ENCODE measurements around the gene NCMAP. TPM values are rescaled to one million over a fixed set of nuclear protein-coding genes. Genes with fewer than 3 reads are reported as not detected.

Gene NCMAP
- total and polyA plus RNA-seq, 2 experiments from 2014 or later, result 0.17 to 0.23 TPM

DNA sequence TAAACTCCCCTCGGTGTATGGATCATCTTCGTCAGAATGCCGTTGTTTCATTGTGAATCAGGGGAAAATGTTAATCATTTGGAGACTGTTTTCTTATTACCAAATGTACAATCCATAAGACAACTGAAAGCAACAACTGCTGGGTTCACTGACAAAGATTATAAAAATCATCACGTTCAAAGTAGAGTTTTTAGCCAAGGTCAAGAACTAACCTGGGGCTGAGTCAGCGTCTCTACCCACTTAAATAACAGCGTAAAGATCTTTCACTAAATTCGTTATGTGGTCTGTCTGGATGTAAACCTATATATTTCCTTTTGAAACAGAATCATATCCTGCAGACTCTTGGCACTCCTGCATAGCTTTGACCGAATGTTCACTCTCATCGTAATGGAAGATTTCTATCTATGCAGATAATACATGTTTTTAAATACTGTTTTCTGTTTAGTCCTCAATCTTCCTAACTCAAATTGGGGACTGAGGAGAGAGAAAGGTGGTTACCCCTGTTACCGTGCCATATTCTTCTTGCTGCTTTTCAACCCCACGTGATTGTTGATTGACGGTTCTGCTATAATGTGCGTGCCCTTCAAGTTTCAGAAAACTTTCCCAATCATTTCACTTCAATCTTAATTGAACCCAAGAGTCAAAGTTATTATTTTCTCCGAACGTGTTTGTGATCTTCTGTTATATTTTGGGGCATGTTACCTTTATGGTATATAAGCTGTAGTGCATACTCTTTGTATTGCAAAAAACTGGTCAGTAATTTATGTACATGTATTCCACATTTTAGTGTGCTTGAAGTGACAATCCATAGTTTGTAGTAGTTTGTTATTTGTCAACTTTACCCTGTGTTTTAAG, 15.6 kb upstream of the NCMAP start:
- no peak for DNase-seq (ENCODE audit: low spot score)

DNA sequence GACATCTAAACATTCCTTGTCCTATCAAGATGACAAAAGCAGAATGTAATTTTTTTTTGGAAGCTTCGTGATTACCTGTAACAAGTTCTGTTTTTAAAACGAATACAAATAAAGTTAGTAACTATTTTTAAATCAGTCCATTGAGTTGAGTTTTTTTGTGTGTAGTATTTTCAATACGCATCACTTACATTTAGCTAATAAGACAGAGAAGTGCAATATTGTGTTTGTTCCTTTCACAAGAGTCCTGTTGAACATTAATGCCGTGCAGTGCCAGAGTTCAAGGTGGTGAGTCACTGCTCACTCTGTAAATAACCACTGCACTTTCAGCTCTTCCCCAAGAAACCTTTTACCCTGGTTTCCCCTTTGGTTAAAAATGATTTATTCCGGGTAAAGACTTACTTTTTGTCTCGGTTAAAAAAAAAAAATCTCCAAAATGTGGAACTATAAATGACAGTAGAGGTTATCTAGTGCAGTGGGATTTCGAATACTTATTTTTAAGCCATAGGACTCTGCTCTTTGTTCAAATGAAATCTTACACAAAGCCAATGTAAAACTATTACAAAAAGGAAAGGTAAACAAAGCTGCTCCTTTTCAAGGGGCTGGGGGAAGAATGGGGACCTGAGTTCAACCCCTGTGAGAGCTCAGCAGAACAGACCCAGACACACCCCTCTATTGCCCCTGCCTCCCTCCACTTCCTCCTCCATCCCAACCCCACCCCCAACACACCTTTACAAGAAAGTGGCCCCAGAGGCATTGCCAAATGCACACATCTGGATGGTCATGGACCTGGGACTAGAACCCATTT, 14.8 kb upstream of the NCMAP start:
- peak overlapping the region; percentile 46; the same call in 1 of the 2 replicates for H3K27ac Mint-ChIP-seq
- peak; percentile 80 for ATAC-seq
- Histone ChIP-seq H3K4me2 (peak overlapping the region; percentile 58; the same call in 1 of the 2 replicates), H2AFZ (no peak overlapping the region), H3K4me1 (ENCODE audit: insufficient read depth) (peaks cover 16% of the 10 kb centered on the region), H4K20me1 (replicated peaks; ENCODE audit: insufficient read depth) (no peaks in the 10 kb centered on the region), H3K27me3 (ENCODE audit: insufficient read depth) (no peaks in the 10 kb centered on the region), H3K79me2 (replicated peaks; ENCODE audit: insufficient read depth) (no peaks in the 10 kb centered on the region), H3K27ac (ENCODE audit: low read depth) (no peak overlapping the region), H3F3A (replicated peaks; ENCODE audit: low read depth) (no peaks in the 10 kb centered on the region), H3K4me3 (no peak overlapping the region), H3K36me3 (ENCODE audit: insufficient read depth) (no peaks in the 10 kb centered on the region), H3K9me2 (ENCODE audit: insufficient read depth) (no peaks in the 10 kb centered on the region)
- no peak overlapping the region for H3K4me3 Mint-ChIP-seq
- H3K27me3 Mint-ChIP-seq (ENCODE audit: insufficient read depth, low read depth, poor library complexity), result peaks cover 3% of the 10 kb centered on the region
- peaks cover 26% of the 10 kb centered on the region for H3K4me1 Mint-ChIP-seq
- no peak for DNase-seq (ENCODE audit: low spot score)
- H3K9me3 Mint-ChIP-seq, result no peaks in the 10 kb centered on the region
- no peaks in the 10 kb centered on the region for H3K36me3 Mint-ChIP-seq (ENCODE audit: low read depth)
- TF ChIP-seq JUNB (IDR thresholded peaks at IDR 0.05; ENCODE audit: unreplicated experiment) (no peak), STAT1 (IDR thresholded peaks at IDR 0.05; ENCODE audit: unreplicated experiment) (no peak), NANOG (IDR thresholded peaks at IDR 0.05; ENCODE audit: borderline replicate concordance) (no peak), ZNF114 (CRISPR knock-in tag; IDR thresholded peaks at IDR 0.05) (no peak), EZH2phosphoT487 (IDR thresholded peaks at IDR 0.05; ENCODE audit: unreplicated experiment) (no peak)
- TF ChIP-seq, protein P1, sequence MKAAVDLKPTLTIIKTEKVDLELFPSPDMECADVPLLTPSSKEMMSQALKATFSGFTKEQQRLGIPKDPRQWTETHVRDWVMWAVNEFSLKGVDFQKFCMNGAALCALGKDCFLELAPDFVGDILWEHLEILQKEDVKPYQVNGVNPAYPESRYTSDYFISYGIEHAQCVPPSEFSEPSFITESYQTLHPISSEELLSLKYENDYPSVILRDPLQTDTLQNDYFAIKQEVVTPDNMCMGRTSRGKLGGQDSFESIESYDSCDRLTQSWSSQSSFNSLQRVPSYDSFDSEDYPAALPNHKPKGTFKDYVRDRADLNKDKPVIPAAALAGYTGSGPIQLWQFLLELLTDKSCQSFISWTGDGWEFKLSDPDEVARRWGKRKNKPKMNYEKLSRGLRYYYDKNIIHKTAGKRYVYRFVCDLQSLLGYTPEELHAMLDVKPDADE (IDR thresholded peaks at IDR 0.05), result no peak
- TF ChIP-seq, protein P2, sequence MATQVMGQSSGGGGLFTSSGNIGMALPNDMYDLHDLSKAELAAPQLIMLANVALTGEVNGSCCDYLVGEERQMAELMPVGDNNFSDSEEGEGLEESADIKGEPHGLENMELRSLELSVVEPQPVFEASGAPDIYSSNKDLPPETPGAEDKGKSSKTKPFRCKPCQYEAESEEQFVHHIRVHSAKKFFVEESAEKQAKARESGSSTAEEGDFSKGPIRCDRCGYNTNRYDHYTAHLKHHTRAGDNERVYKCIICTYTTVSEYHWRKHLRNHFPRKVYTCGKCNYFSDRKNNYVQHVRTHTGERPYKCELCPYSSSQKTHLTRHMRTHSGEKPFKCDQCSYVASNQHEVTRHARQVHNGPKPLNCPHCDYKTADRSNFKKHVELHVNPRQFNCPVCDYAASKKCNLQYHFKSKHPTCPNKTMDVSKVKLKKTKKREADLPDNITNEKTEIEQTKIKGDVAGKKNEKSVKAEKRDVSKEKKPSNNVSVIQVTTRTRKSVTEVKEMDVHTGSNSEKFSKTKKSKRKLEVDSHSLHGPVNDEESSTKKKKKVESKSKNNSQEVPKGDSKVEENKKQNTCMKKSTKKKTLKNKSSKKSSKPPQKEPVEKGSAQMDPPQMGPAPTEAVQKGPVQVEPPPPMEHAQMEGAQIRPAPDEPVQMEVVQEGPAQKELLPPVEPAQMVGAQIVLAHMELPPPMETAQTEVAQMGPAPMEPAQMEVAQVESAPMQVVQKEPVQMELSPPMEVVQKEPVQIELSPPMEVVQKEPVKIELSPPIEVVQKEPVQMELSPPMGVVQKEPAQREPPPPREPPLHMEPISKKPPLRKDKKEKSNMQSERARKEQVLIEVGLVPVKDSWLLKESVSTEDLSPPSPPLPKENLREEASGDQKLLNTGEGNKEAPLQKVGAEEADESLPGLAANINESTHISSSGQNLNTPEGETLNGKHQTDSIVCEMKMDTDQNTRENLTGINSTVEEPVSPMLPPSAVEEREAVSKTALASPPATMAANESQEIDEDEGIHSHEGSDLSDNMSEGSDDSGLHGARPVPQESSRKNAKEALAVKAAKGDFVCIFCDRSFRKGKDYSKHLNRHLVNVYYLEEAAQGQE (IDR thresholded peaks at IDR 0.05; ENCODE audit: unreplicated experiment), result no peak
- TF ChIP-seq, protein P3, sequence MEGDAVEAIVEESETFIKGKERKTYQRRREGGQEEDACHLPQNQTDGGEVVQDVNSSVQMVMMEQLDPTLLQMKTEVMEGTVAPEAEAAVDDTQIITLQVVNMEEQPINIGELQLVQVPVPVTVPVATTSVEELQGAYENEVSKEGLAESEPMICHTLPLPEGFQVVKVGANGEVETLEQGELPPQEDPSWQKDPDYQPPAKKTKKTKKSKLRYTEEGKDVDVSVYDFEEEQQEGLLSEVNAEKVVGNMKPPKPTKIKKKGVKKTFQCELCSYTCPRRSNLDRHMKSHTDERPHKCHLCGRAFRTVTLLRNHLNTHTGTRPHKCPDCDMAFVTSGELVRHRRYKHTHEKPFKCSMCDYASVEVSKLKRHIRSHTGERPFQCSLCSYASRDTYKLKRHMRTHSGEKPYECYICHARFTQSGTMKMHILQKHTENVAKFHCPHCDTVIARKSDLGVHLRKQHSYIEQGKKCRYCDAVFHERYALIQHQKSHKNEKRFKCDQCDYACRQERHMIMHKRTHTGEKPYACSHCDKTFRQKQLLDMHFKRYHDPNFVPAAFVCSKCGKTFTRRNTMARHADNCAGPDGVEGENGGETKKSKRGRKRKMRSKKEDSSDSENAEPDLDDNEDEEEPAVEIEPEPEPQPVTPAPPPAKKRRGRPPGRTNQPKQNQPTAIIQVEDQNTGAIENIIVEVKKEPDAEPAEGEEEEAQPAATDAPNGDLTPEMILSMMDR (conservative IDR thresholded peaks at IDR 0.05; ENCODE audit: low read depth in 2 of 2), result no peak

More for the DNA sequence above, 15.6 kb upstream of the NCMAP start:
- Histone ChIP-seq H3K36me3 (ENCODE audit: insufficient read depth) (no peaks in the 10 kb centered on the region), H3K4me2 (no peak overlapping the region), H3K79me2 (replicated peaks; ENCODE audit: insufficient read depth) (no peaks in the 10 kb centered on the region), H3F3A (replicated peaks; ENCODE audit: low read depth) (no peaks in the 10 kb centered on the region), H3K27me3 (ENCODE audit: insufficient read depth) (no peaks in the 10 kb centered on the region), H2AFZ (no peak overlapping the region), H4K20me1 (replicated peaks; ENCODE audit: insufficient read depth) (no peaks in the 10 kb centered on the region), H3K9me2 (ENCODE audit: insufficient read depth) (no peaks in the 10 kb centered on the region), H3K4me3 (no peak overlapping the region), H3K4me1 (ENCODE audit: insufficient read depth) (peaks cover 18% of the 10 kb centered on the region), H3K27ac (ENCODE audit: low read depth) (no peak overlapping the region)
- TF ChIP-seq, protein P2 (IDR thresholded peaks at IDR 0.05; ENCODE audit: unreplicated experiment), result no peak
- TF ChIP-seq ZNF331 (CRISPR knock-in tag; IDR thresholded peaks at IDR 0.05; ENCODE audit: low read depth) (no peak), ZNF114 (CRISPR knock-in tag; IDR thresholded peaks at IDR 0.05) (no peak), EZH2 (IDR thresholded peaks at IDR 0.05; ENCODE audit: low read depth, unreplicated experiment) (no peak)
- Mint-ChIP-seq H3K4me1 (peaks cover 34% of the 10 kb centered on the region), H3K27ac (peak overlapping the region; percentile 24; the same call in 1 of the 2 replicates), H3K36me3 (ENCODE audit: low read depth) (peaks cover under 1% of the 10 kb centered on the region; the same call in 1 of the 3 replicates), H3K9me3 (no peaks in the 10 kb centered on the region), H3K27me3 (ENCODE audit: insufficient read depth, low read depth, poor library complexity) (peaks cover 3% of the 10 kb centered on the region), H3K4me3 (no peak overlapping the region)
- ATAC-seq, result no peak

Data from GM23338 (cell line).